ENCODE measurements around the gene GPR52.

GRCh38 chr1:174408146-174408545 is 39.6 kb upstream of the GPR52 start:
- no peak for TF ChIP-seq CTCF (IDR thresholded peaks at IDR 0.05)
- no peak for TF ChIP-seq POLR2A (IDR thresholded peaks at IDR 0.05)
